ENCODE measurements around the gene JAM3. TPM values are rescaled to one million over a fixed set of nuclear protein-coding genes. Genes with fewer than 3 reads are reported as not detected.

JAM3 gene
- total RNA-seq, 1 experiment from 2014 or later, result 3.1 TPM

DNA sequence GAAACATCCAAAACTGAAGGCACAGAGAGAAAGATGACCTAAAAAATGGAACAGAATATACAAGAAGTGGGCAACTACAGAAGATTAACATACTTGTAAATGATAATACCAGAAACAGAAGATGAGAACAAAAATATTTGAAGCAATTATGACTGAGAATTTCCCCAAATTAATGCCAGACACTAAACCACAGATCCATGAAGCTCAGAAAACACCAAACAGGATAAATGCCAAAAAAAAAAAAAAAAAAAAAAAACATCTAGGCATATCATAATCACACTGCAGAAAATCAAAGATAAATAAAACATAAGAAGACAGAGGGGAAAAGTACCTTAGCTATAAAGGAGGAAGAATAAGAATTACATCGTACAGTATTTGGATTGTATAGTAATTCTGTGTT lies 65.3 kb downstream of the JAM3 start:
- no TSS peak for BruUV-seq (replicated peaks)
- ATAC-seq (no peak), DNase-seq (no peak)
- Histone ChIP-seq H3K9me3 (ENCODE audit: low read length) (peaks cover 14% of the 10 kb centered on the region; the same call in 1 of the 2 replicates), H3F3A (ENCODE audit: low read length, unreplicated experiment) (no peaks in the 10 kb centered on the region), H3K9me2 (replicated peaks; ENCODE audit: low read length) (no peaks in the 10 kb centered on the region), H3K27me3 (ENCODE audit: low read length) (peaks cover 38% of the 10 kb centered on the region), H3K9ac (ENCODE audit: low read length) (no peak overlapping the region), H3K4me2 (ENCODE audit: low read length) (no peak overlapping the region), H3K4me3 (ENCODE audit: low read length) (no peak overlapping the region), H3K36me3 (ENCODE audit: low read depth, low read length) (no peaks in the 10 kb centered on the region), H2AFZ (ENCODE audit: low read length) (no peak overlapping the region), H3K4me1 (ENCODE audit: insufficient read depth, low read length) (no peaks in the 10 kb centered on the region), H3K79me2 (ENCODE audit: low read length) (no peaks in the 10 kb centered on the region), H3K27ac (ENCODE audit: low read length) (no peak overlapping the region), H4K20me1 (ENCODE audit: low read length) (no peaks in the 10 kb centered on the region)
- TF ChIP-seq EZH2phosphoT487 (IDR thresholded peaks at IDR 0.05; ENCODE audit: borderline replicate concordance, low read length), result no peak
- TF ChIP-seq, protein P1, sequence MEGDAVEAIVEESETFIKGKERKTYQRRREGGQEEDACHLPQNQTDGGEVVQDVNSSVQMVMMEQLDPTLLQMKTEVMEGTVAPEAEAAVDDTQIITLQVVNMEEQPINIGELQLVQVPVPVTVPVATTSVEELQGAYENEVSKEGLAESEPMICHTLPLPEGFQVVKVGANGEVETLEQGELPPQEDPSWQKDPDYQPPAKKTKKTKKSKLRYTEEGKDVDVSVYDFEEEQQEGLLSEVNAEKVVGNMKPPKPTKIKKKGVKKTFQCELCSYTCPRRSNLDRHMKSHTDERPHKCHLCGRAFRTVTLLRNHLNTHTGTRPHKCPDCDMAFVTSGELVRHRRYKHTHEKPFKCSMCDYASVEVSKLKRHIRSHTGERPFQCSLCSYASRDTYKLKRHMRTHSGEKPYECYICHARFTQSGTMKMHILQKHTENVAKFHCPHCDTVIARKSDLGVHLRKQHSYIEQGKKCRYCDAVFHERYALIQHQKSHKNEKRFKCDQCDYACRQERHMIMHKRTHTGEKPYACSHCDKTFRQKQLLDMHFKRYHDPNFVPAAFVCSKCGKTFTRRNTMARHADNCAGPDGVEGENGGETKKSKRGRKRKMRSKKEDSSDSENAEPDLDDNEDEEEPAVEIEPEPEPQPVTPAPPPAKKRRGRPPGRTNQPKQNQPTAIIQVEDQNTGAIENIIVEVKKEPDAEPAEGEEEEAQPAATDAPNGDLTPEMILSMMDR (conservative IDR thresholded peaks at IDR 0.05; ENCODE audit: low read depth, low read length), result no peak
- no peak for TF ChIP-seq EZH2 (IDR thresholded peaks at IDR 0.05; ENCODE audit: low read length, unreplicated experiment)
- intact Hi-C loops (cut with micrococcal nuclease), result no loop called here
- CTCF ChIA-PET, result no interaction called here
- POLR2A ChIA-PET (ENCODE audit: unreplicated experiment), result no interaction called here

DNA sequence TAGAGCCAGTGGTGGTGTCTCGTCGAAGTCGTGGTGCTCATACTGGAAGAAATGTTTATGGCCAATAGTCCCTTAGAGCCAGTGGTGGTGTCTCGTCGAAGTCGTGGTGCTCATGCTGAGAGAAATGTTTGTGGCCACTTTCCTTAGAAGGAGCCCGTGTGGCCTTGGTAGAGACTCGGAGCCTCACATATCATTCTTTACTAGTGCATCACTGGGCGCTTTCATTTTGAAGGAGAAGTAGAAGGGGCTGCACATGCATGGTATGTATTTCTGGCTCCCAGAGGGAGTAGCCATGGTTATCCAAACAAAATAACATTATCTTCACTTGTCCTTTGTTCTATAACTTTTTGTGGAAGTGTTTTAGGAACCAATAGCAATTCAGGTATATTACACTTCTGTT lies 69.5 kb downstream of the JAM3 start:
- BruUV-seq (replicated peaks), result no TSS peak
- no peak overlapping the region for H3K27ac ChIP-seq (ENCODE audit: low read length)
- POLR2A ChIA-PET (ENCODE audit: unreplicated experiment), result no interaction called here
- H3K4me1 ChIP-seq (ENCODE audit: insufficient read depth, low read length), result no peaks in the 10 kb centered on the region
- H4K20me1 ChIP-seq (ENCODE audit: low read length), result no peaks in the 10 kb centered on the region
- DNase-seq, result no peak
- no peaks in the 10 kb centered on the region for H3K79me2 ChIP-seq (ENCODE audit: low read length)
- H2AFZ ChIP-seq (ENCODE audit: low read length), result no peak overlapping the region
- peaks cover 54% of the 10 kb centered on the region for H3K27me3 ChIP-seq (ENCODE audit: low read length)
- ATAC-seq, result no peak
- H3K4me3 ChIP-seq (ENCODE audit: low read length), result no peak overlapping the region
- intact Hi-C loops (cut with micrococcal nuclease), result no loop called here
- no peaks in the 10 kb centered on the region for H3K9me2 ChIP-seq (replicated peaks; ENCODE audit: low read length)
- CTCF ChIA-PET, result no interaction called here
- H3K36me3 ChIP-seq (ENCODE audit: low read depth, low read length), result no peaks in the 10 kb centered on the region
- no peaks in the 10 kb centered on the region for H3K9me3 ChIP-seq (ENCODE audit: low read length)
- H3K4me2 ChIP-seq (ENCODE audit: low read length), result no peak overlapping the region
- no peaks in the 10 kb centered on the region for H3F3A ChIP-seq (ENCODE audit: low read length, unreplicated experiment)
- no peak overlapping the region for H3K9ac ChIP-seq (ENCODE audit: low read length)
- TF ChIP-seq EZH2phosphoT487 (IDR thresholded peaks at IDR 0.05; ENCODE audit: borderline replicate concordance, low read length), result no peak

DNA sequence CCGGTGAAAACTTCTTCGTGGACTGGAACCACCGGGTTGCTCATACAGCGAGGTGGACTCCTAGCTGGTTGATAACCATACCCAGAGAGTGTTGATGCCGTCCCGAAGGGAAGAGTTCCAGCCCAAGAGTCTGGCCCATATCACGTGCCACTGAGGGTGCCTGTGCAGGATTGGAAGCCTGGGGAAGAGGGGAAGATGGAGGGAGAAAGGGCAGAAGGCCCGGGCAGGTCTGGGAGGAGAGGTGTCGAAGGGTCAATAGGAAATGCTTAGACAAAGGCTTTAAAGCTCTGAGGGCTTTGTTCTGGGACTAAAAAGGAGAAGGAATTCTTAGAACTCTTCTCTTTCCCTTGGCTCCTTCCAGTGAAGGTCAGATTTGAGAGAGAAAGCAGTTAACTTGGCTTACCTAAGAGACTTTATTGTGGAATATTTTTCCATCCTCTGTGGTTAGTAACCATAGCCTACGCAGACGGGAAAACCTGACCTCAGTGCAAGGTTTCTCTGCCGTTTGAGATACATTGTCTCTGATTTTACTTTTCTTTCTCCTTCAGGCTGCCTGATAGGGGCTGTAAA lies 70.5 kb downstream of the JAM3 start:
- ATAC-seq (no peak), DNase-seq (no peak)
- H2AFZ ChIP-seq (ENCODE audit: low read length), result no peak overlapping the region
- H3K4me3 ChIP-seq (ENCODE audit: low read length), result no peak overlapping the region
- no peaks in the 10 kb centered on the region for H3K9me2 ChIP-seq (replicated peaks; ENCODE audit: low read length)
- no TSS peak for BruUV-seq (replicated peaks)
- H3K4me1 ChIP-seq (ENCODE audit: insufficient read depth, low read length), result no peaks in the 10 kb centered on the region
- H4K20me1 ChIP-seq (ENCODE audit: low read length), result no peaks in the 10 kb centered on the region
- H3K27ac ChIP-seq (ENCODE audit: low read length), result no peak overlapping the region
- no peaks in the 10 kb centered on the region for H3K36me3 ChIP-seq (ENCODE audit: low read depth, low read length)
- H3F3A ChIP-seq (ENCODE audit: low read length, unreplicated experiment), result no peaks in the 10 kb centered on the region
- POLR2A ChIA-PET (ENCODE audit: unreplicated experiment), result no interaction called here
- TF ChIP-seq, protein P1 (conservative IDR thresholded peaks at IDR 0.05; ENCODE audit: low read depth, low read length), result no peak
- H3K9ac ChIP-seq (ENCODE audit: low read length), result no peak overlapping the region
- CTCF ChIA-PET, result no interaction called here
- H3K79me2 ChIP-seq (ENCODE audit: low read length), result no peaks in the 10 kb centered on the region
- intact Hi-C loops (cut with micrococcal nuclease), result loop anchor here (1.0 kb wide), 2 partner anchors 89 to 212 kb away; no protein-coding TSS in a partner anchor
- H3K9me3 ChIP-seq (ENCODE audit: low read length), result no peaks in the 10 kb centered on the region
- no peak overlapping the region for H3K4me2 ChIP-seq (ENCODE audit: low read length)
- H3K27me3 ChIP-seq (ENCODE audit: low read length), result peaks cover 57% of the 10 kb centered on the region
